Endothelial cell of umbilical vein (primary cell): ENCODE results near the gene PAQR8. TPM values are rescaled to one million over a fixed set of nuclear protein-coding genes. Genes with fewer than 3 reads are reported as not detected.

Experiments used
- BruUV-seq: library from RNA; stranded (reverse); fragments of 400-500 nt; replicated peaks from 2 replicates; lab custom pipeline; 2021; lab: Mats Ljungman, UMichigan
- CTCF ChIA-PET: fragments of 300-600, 350-600 bp; sonication (Branson Sonifier 250); formaldehyde crosslinking; loops from one replicate; lab custom pipeline; 2021; ENCODE audit warnings: antibody characterized with exemption, inconsistent platforms; lab: Charles Lee
- POLR2A ChIA-PET: fragments of 300-600, 350-600 bp; sonication (Branson Sonifier 250); formaldehyde crosslinking; loops from one replicate; lab custom pipeline; 2021; ENCODE audit warnings: antibody characterized with exemption, inconsistent platforms; lab: Charles Lee
- DNase-seq: peaks from one replicate; pipeline ENCODE4 v3.0.0-alpha.2; 2011; ENCODE audit warnings: low read depth, low spot score
- FAIRE-seq: peaks from 2 replicates; lab custom pipeline; 2011; peaks lifted over from hg19 to GRCh38; lab: Jason Lieb, UNC
- H2AFZ ChIP-seq: 2 replicates; pipeline ENCODE4 v1.6.0; 2012; ENCODE audit warnings: low read depth, low read length, control low read depth, inconsistent platforms
- H3K27ac ChIP-seq: 2 replicates; pipeline ENCODE4 v1.5.1; 2011; ENCODE audit warnings: low read depth, mild to moderate bottlenecking, control low read depth, low read length, moderate library complexity; ENCODE audit not compliant: insufficient read depth
- H3K27me3 ChIP-seq, 2 experiments: 2 replicates each; pipeline versions ENCODE4 v1.6.0 to v1.6.1; 2011; ENCODE audit warnings: low read length in 2 of 2, mixed read lengths in 1 of 2; ENCODE audit not compliant: control insufficient read depth in 2 of 2, insufficient read depth in 2 of 2
- H3K36me3 ChIP-seq, 2 experiments: 2 replicates in 1 of 2; 3 replicates in 1 of 2; pipeline ENCODE4 v1.5.1; 2011; ENCODE audit warnings: low read length in 2 of 2, mild to moderate bottlenecking in 1 of 2, moderate library complexity in 1 of 2; ENCODE audit not compliant: control insufficient read depth in 2 of 2, insufficient read depth in 2 of 2; ENCODE audit errors: extremely low read depth in 1 of 2
- H3K4me1 ChIP-seq: 3 replicates; pipeline ENCODE4 v1.5.1; 2011; ENCODE audit warnings: mild to moderate bottlenecking, low read length; ENCODE audit not compliant: control insufficient read depth, insufficient read depth; ENCODE audit errors: extremely low read depth
- H3K4me2 ChIP-seq: 2 replicates; pipeline ENCODE4 v1.6.1; 2011; ENCODE audit warnings: low read length, control low read depth, mixed read lengths; ENCODE audit not compliant: insufficient read depth
- H3K4me3 ChIP-seq, 3 experiments: fragments of 200-600 bp in 1 of 3; sonication (generic), shearing (Covaris generic) in 1 of 3; replicated peaks in 1 of 3; 2 replicates each; pipeline ENCODE4 v1.5.1; 2011 to 2016; ENCODE audit warnings: control low read depth in 3 of 3, low read length in 3 of 3, mild to moderate bottlenecking in 2 of 3, inconsistent platforms in 1 of 3, low read depth in 1 of 3, moderate library complexity in 1 of 3; ENCODE audit not compliant: insufficient read depth in 1 of 3
- H3K79me2 ChIP-seq: 2 replicates; pipeline ENCODE4 v1.6.0; 2012; ENCODE audit warnings: low read length, inconsistent platforms; ENCODE audit not compliant: control insufficient read depth, insufficient read depth
- H3K9ac ChIP-seq: replicated peaks from 2 replicates; pipeline ENCODE3; 2011; ENCODE audit warnings: low read length, control low read depth; ENCODE audit not compliant: insufficient read depth; ENCODE audit errors: extremely low read depth
- H3K9me1 ChIP-seq: replicated peaks from 3 replicates; pipeline ENCODE4 v1.6.0; 2011; ENCODE audit warnings: mild to moderate bottlenecking, low read length; ENCODE audit not compliant: control insufficient read depth, insufficient read depth; ENCODE audit errors: extremely low read depth
- H3K9me3 ChIP-seq: replicated peaks from 2 replicates; pipeline ENCODE4 v1.5.1; 2012; ENCODE audit warnings: low read length, inconsistent platforms; ENCODE audit not compliant: control insufficient read depth, insufficient read depth
- H4K20me1 ChIP-seq: replicated peaks from 2 replicates; pipeline ENCODE3; 2011; ENCODE audit warnings: mild to moderate bottlenecking, low read length; ENCODE audit not compliant: control insufficient read depth, insufficient read depth; ENCODE audit errors: extremely low read depth
- MYC ChIP-seq: IDR thresholded peaks from one replicate; pipeline ENCODE4 v1.6.1; 2011; ENCODE audit warnings: mild to moderate bottlenecking, low read depth, low read length
- POLR2AphosphoS5 ChIP-seq: IDR thresholded peaks from 2 replicates; pipeline ENCODE4 v1.6.1; 2012; ENCODE audit warnings: low read depth, mild to moderate bottlenecking, control low read depth, low read length, moderate library complexity; ENCODE audit not compliant: insufficient read depth
- dilution Hi-C: fragments of 300-500 bp; cut with MboI; formaldehyde crosslinking; loops from one replicate; pipeline ENCODE4 v1.15.0; 2019; ENCODE audit warnings: low sequenced_read_pairs; ENCODE audit not compliant: extremely low pct_ligation_motif_present
- intact Hi-C: fragments of 100-400 bp; cut with micrococcal nuclease; formaldehyde crosslinking; loops from one replicate; pipeline ENCODE4 v1.10.0; 2022
- polyA plus RNA-seq, 4 experiments: library from polyadenylated mRNA; depleted of rRNA in 3 of 4; stranded (reverse) in 3 of 4; unstranded in 1 of 4; fragments of >200 nt; gene quantifications; 2 replicates each; pipeline versions ENCODE4 v1.2.1 to v1.2.3, GENCODE V29; 2011 to 2012; ENCODE audit warnings: missing spikeins in 1 of 4
- total RNA-seq: library from RNA; stranded (reverse); gene quantifications from 2 replicates; pipeline ENCODE4 v1.2.3, GENCODE V29; 2021
- TF ChIP-seq, protein P1 (sequence below): IDR thresholded peaks from 2 replicates; pipeline ENCODE4 v1.6.1; 2011; ENCODE audit not compliant: insufficient read depth, insufficient read length

Gene PAQR8
- total and polyA plus RNA-seq, 2 donors (not counting 3 experiments of a cell fraction or from before 2014, with no cell fraction given), result 4.3 to 6.0 TPM

DNA sequence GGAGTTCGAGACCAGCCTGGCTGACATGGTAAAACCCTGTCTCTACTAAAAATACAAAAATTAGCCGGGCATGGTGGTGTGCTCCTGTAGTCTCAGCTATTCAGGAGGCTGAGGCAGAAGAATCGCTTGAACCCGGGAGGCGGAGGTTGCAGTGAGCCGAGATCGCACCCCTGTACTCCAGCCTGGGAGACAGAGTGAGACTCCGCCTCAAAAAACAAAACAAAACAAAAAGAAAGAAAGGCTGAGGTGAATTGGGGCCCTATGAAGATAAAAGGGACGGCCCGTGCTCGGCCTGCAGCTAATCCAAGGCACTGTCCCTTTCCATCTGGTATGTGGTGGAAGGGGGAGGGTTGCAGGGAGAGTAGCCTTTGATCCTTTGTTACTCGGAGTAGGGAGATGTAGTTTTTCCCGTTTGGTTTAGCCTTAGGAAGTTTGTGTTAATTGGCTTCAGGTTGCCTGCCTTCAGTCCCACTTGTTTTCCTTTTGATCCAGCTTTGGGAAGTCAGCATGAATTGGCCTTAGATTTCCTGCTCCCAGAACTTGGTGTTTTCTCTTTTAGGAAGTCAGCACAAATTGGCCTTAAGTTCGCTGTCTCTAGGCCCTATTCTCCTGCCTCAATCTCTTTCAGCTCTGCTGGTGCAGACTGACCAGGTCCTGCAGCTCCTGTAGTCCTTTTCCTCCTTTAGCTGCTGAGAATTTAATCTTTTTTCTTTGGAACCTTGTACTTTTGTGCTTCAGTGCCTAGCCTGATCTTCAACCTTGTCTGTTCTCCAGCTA, 36.1 kb upstream of the PAQR8 start:
- Histone ChIP-seq H3K79me2 (no peaks in the 10 kb centered on the region), H3K27me3 (no peaks in the 10 kb centered on the region), H4K20me1 (no peaks in the 10 kb centered on the region), H3K4me3 (no peak overlapping the region), H3K36me3 (no peaks in the 10 kb centered on the region), H3K9me3 (no peaks in the 10 kb centered on the region), H2AFZ (peak overlapping the region; percentile 11), H3K27ac (no peak overlapping the region), H3K9me1 (no peaks in the 10 kb centered on the region), H3K9ac (no peak overlapping the region), H3K4me2 (no peak overlapping the region), H3K4me1 (no peaks in the 10 kb centered on the region)
- intact Hi-C loops (no loop called here), dilution Hi-C loops (no loop called here)
- ChIA-PET CTCF (no interaction called here), POLR2A (no interaction called here)
- no peak for TF ChIP-seq POLR2AphosphoS5
- FAIRE-seq, result no peak
- BruUV-seq, result no TSS peak
- no peak for DNase-seq

DNA sequence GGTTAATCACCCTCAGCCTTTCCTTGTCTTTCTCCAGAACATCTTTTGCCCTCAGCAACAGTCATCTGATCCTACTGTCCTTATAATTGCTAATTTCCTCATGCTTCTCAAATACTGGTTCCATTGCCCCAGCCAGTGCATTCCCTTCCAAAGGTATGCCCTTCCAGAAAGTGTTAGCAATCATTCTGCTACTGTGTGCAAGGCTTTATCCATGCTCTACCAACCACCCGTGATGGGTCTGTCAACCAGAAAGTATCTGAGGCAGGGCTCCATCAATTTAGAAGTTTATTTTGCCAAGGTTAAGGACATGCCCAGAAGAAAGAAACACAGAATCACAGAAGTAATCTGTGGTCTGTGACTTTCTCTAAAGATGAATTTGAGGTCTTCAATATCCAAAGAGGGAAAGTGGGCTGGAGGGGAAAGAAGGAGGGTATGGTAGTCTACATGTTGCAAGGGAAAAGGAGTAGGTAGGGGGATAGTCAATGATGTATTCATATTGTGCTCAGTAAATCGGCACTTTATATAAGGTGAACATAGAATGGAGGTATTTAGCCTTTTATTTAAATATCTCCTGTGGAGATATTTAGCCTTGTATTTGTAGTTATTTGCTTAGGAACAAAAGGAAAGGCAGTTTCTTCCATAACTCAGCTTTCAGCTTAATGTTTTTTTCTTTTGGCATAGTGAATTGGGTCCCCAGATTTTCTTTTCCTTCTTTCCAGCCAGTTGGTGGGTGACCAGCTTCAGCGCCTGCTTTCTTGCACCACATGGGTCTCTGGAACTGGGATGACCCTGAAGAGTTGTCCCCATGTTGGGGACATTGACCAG, 35.2 kb upstream of the PAQR8 start:
- intact Hi-C loops, result no loop called here
- Histone ChIP-seq H3K9ac (no peak overlapping the region), H3K4me3 (no peak overlapping the region), H3K27ac (no peak overlapping the region), H3K9me3 (no peaks in the 10 kb centered on the region), H3K4me1 (no peaks in the 10 kb centered on the region), H3K9me1 (no peaks in the 10 kb centered on the region), H3K27me3 (no peaks in the 10 kb centered on the region), H2AFZ (no peak overlapping the region), H3K79me2 (no peaks in the 10 kb centered on the region), H4K20me1 (no peaks in the 10 kb centered on the region), H3K4me2 (no peak overlapping the region), H3K36me3 (no peaks in the 10 kb centered on the region)
- dilution Hi-C loops, result no loop called here
- FAIRE-seq (no peak), DNase-seq (no peak)
- BruUV-seq, result no TSS peak
- CTCF ChIA-PET, result no interaction called here
- POLR2A ChIA-PET, result no interaction called here
- TF ChIP-seq MYC, result no peak
- TF ChIP-seq, protein P1, sequence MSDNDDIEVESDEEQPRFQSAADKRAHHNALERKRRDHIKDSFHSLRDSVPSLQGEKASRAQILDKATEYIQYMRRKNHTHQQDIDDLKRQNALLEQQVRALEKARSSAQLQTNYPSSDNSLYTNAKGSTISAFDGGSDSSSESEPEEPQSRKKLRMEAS, result no peak
